ENCODE measurements around the gene WAPL. TPM values are rescaled to one million over a fixed set of nuclear protein-coding genes. Genes with fewer than 3 reads are reported as not detected.

Gene WAPL
- total and polyA plus RNA-seq, 2 of the 4 experiments (the other 2 are of a cell fraction) = 11.5 to 31.7 TPM

- Histone ChIP-seq H3K14ac (replicated peaks; ENCODE audit: low read depth, low read length) (no peak overlapping the region), H4K20me1 (ENCODE audit: insufficient read depth, low read length) (peaks cover 28% of the 10 kb centered on the region), H3K36me3 (ENCODE audit: control insufficient read depth, insufficient read depth, low read length) (peaks cover 17% of the 10 kb centered on the region), H3K23ac (ENCODE audit: low read depth, low read length) (no peak overlapping the region), H4K5ac (ENCODE audit: low read depth, low read length) (no peak overlapping the region), H3K9me3 (ENCODE audit: control insufficient read depth, insufficient read depth, low read length) (no peaks in the 10 kb centered on the region), H3K79me1 (ENCODE audit: low read depth in 1 of 2, low read length in 2 of 2) (peaks cover 22 to 37% of the 10 kb centered on the region in 2 experiments), H3K18ac (ENCODE audit: low read depth, low read length) (no peak overlapping the region), H2BK120ac (ENCODE audit: low read depth, low read length) (no peak overlapping the region), H3K27me3 (ENCODE audit: control insufficient read depth, insufficient read depth, low read length) (no peaks in the 10 kb centered on the region), H3K4me3 (ENCODE audit: insufficient read depth, low read depth, low read length) (no peak overlapping the region), H2AFZ (replicated peaks; ENCODE audit: low read length, poor library complexity) (no peak overlapping the region), H4K8ac (ENCODE audit: low read depth in 2 of 2, low read length in 2 of 2) (no peak overlapping the region), H3K27ac (ENCODE audit: insufficient read depth, low read length) (no peak overlapping the region), H3K4me1 (ENCODE audit: control insufficient read depth, insufficient read depth, low read length) (peaks cover 3% of the 10 kb centered on the region), H2BK15ac (ENCODE audit: low read depth, low read length) (no peak overlapping the region), H2AK5ac (ENCODE audit: low read depth, low read length) (no peak overlapping the region), H2AK9ac (replicated peaks; ENCODE audit: low read depth, low read length, poor library complexity) (no peak overlapping the region), H3K4me2 (ENCODE audit: low read depth, low read length) (no peak overlapping the region), H2BK20ac (ENCODE audit: low read depth, low read length) (no peak overlapping the region), H2BK5ac (ENCODE audit: low read depth, low read length, poor library complexity, severe bottlenecking) (no peak overlapping the region), H3K9ac (ENCODE audit: low read depth, low read length) (no peak overlapping the region), H4K91ac (ENCODE audit: insufficient read depth, low read depth, low read length) (no peak overlapping the region), H3K9me1 (ENCODE audit: insufficient read depth, low read length) (peaks cover 9% of the 10 kb centered on the region), H3K56ac (ENCODE audit: extremely low read depth, insufficient read depth, low read length) (no peak overlapping the region), H3K4ac (ENCODE audit: low read depth, low read length) (no peak overlapping the region)
- TF ChIP-seq MXI1 (IDR thresholded peaks at IDR 0.05; ENCODE audit: borderline replicate concordance, low read depth, low read length) (no peak), CTCF (conservative IDR thresholded peaks at IDR 0.05; ENCODE audit: low read depth, low read length) (no peak)
- ATAC-seq (ENCODE audit: low read depth) (no peak), DNase-seq (no peak)
- in situ Hi-C loops (cut with MboI; ENCODE audit: low sequenced_read_pairs) = no loop called here
- WGBS, 2 experiments (ENCODE audit: extremely low coverage in 2 of 2, insufficient read length in 1 of 2) = no CpG with 5 or more reads among the region's 1 CpG
- CTCF ChIA-PET = no interaction called here
- BruUV-seq (replicated peaks) = no TSS peak
- dilution Hi-C loops (cut with HindIII; ENCODE audit: low sequenced_read_pairs, unreplicated experiment) = no loop called here
- POLR2A ChIA-PET (ENCODE audit: unreplicated experiment) = no interaction called here
- intact Hi-C loops (cut with micrococcal nuclease) = no loop called here
These were observed 23.0 kb downstream of the WAPL start for GRCh38 chr10:86498598-86498997.

Data from IMR-90 (cell line).